Activated CD4-positive, CD25-positive, alpha-beta regulatory T cell treated with anti-CD3 and anti-CD28 coated beads, Interleukin-2, amount 50 U/mL, for 24 hours (primary cell): ENCODE data around the gene HMOX2.

Experiments
- ATAC-seq, 2 donors: fragments of 150-1000 bp; cut with Tn5 transposase; one replicate each; pipeline ENCODE4 v1.10.0; 2021; ENCODE audit warnings: mild to moderate bottlenecking in 1 of 2, moderate library complexity in 1 of 2

HMOX2 gene

DNA sequence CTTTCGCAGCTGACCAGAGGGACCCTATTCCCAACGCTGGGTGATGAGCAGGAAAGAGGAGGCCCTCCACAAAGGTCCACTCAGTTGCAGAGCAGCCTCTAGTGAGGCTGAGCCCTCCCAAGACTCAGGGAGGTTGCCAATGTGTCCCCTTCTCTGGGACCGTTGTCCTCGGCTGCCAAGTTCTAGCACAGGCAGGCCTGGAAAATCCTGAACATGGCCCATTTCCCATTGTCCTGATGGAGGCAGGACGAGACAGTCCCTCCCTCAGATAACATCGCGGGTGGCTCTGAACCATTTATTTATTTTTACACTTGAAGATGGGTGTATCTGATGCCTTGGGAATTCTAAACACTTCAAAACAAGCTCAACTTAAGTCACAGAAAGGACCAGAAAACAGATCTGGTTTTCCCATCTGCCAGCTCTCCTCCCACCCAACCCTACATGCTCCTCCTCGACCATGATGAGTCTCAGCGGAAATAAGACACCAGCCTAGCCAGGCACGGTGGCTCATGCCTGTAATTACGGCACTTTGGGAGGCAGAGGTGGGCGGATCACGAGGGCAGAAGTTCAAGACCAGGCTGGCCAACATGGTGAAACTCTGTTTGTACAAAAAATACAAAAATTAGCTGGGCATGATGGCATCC lies 49.6 kb downstream of the HMOX2 start:
- ATAC-seq: no peak

GRCh38 chr16:4529085-4530060 lies 53.2 kb downstream of the HMOX2 start:
- peak; percentile 89 to 92 for ATAC-seq

DNA sequence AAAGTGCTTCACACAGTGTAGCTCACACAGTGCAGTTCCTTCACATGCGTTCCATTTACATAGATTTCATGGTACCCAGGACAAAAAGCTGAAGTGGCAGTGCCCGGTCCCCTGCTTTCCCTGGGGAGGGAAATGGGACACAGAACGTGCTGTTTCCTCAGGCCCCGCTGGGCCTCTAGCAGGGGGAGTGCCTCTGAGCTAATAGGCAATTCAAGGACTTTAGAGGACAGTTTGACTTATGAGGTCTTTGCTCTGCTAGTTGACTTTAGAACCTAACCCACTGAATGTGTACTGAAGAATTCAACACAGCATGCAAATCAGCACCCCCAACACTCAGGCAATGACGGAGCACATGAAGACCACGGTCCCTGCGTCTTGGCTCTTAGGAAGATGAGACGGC lies 55.6 kb downstream of the HMOX2 start:
- no peak for ATAC-seq

GRCh38 chr16:4532238-4532637 lies 56.0 kb downstream of the HMOX2 start:
- no peak for ATAC-seq

- ATAC-seq: no peak
Observed at GRCh38 chr16:4533490-4533889, 57.3 kb downstream of the HMOX2 start.

GRCh38 chr16:4534151-4534790 lies 58.1 kb downstream of the HMOX2 start:
- no peak for ATAC-seq

DNA sequence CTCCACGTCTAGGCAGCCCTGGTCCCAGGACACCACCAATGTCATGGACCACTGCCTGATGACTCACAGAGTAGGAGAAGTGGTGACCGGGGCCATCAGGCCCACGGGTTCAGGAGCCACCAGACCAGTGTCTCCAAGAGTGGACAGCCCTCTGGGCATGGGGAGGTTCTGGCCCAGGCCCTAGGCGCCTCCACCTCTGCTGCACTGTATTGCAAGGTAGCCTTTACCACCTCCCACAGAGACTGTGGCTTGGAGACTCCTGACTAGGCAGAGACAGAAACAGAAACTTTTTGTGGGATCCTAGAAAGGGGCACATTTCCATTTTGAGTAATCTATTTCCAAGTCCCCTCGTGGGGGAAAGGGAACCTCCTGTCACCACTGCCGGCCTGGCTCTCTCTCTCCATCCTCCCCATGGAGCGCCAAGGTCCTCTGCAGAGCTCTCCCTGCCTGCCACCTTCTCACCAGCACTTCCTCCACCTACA lies 59.5 kb downstream of the HMOX2 start:
- ATAC-seq: peak; percentile 12 to 39

GRCh38 chr16:4536391-4537106 lies 60.4 kb downstream of the HMOX2 start:
- ATAC-seq: no peak

DNA sequence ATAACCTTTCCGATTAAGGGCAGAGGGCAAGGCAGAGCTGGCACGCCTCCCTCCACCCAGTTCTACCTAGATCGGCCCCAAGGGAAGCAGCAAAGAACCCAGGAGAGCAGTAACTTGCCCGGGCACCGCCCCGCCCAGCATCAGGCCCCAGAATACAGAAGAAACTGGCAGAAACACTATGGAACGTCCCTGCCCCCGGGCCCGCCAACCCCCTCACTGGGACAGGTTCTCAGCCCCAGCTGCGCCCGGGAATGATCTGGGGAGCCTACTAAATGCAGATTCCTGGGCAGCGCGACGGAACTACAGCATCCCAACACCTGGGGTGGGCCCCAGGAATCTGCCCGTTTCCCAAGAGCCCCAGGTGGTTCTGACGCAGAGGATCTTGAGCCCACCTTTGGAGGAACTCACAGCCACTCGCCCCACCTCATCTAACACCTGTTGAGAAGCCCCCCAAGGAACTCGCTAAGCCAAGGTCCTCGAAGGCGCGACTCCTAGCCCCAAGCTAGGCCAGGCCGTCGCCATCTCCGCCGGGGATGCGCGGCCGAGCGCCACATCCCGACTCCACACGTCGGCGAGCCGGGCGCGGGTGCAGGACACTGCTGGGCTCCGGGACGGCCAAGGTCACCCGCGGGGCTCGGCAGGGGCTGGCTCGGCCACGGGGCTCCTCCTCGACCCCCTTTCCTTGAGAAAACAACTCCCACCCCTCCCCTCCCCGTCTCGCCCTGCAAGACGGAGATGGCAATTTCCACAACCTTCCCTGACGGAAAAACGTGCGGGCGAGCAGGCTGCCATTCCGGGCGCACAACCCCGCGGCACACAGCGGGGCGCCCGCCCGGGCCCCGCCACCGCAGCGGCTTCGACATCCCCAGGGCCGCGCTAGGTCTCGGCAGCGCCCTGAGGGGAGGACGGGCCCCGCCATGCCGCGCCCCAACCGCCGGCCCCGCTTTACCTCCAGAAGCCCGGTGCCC lies 61.5 kb downstream of the HMOX2 start:
- ATAC-seq: peak; percentile 33 to 49

DNA sequence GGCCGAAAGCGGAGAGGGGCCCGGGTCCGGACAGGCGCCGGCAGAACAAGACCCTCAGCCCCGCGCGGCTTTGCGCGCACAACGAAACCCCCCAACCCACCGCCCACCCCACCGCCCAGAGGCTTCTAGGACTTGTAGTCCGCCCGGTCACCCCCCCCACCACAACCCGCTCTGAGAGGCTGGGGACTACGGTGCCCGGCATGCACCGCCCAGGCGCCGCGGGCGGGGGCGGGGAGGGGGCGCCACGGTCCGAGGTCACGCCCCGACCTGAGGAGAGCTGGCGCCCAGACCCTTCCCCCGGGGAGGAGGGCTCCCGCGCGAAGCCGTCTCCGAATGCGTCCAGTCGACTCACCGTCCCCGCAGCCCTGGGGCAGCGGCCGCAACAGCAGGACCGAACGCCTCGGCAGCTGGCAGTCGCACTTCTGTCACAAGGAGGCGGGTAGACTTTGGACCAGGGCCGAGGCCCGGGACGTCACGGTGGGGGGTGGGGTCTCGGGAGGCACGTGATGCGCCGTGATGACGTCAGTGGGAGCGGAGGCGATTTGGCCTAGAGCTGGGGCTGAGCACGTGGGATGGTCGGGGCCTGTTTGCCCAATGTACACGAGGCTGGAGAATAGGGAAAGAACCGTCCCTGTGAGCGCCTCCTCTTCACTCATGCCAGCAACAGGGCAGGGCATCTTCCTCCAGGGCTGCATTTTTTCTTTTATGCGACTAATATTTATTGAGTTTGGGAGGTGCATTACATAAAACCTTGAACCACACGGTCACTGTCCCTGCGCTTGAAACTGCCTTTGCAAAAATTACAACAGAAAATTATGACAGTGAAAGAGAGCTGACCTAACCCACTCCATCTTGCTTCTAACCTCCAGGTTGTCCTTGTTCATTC lies 62.4 kb downstream of the HMOX2 start, which contains the start of gene CDIP1:
Gene CDIP1, minus strand, starts transcription at position 424 of the 886 bp plus-strand sequence. CDS start 24,643 bp downstream, outside the sequence.
- ATAC-seq: peak; percentile 86 to 88

- ATAC-seq: no peak
Observed at GRCh38 chr16:4539716-4540284, 63.6 kb downstream of the HMOX2 start.

DNA sequence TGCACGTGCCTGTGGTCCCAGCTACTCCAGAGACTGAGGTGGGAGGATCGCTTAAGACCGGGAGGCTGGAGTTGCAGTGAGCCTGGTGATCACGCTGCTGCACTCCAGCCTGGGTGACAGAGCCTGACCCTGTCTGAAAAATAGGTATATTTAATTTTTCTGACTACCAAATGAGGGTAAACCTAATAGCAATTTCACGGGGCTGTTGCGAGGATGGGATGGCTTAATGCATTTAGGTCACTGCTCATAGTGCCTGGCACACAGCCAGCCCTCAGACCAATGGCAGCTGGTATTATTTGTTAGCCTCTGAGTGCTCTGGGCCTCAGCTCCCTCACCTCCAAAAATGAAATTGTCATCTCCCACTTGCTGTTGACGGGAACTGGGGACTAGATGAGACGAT lies 68.3 kb downstream of the HMOX2 start:
- no peak for ATAC-seq

DNA sequence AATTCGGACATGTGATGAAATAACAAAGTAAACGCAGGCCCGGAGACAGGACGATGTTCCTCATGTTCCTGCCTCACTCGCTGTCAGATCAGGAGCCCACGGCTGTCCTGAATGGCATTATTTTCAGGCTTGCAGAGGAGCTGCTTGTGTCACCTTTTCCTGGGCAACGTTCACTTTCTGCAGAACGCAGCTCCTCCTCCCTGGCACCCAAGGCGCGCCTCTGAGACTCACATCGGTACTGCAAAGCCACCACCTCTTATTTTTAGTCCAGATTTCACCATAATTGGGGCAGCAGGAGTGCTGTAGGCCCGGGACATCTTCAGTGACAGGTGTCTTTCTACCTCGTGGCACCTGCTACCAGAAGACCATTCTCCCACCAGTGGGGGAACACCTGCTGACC lies 71.9 kb downstream of the HMOX2 start:
- ATAC-seq: no peak

- ATAC-seq: no peak
Observed at GRCh38 chr16:4550591-4550990, 74.4 kb downstream of the HMOX2 start.

DNA sequence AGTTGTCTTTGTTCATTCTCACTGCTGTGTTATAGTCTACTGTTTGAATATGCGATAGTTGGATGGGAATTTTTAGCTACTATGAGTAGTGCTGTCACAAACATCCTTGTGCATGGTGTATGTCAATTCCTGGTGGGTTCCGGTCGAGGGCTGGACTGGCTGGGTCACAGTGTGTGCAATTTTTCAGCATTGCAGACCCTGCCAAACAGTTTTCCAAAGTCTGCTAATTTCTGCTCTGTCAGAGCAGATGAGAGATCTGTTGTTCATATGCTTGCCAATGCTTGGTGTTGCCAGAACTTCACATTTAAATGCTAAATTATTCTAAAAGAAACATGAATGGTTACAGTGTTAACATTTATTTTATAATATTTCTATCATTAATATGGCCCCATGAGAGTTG lies 76.3 kb downstream of the HMOX2 start:
- no peak for ATAC-seq

GRCh38 chr16:4556112-4556511 lies 79.9 kb downstream of the HMOX2 start, which contains the start of gene C16orf96:
TSS of gene C16orf96 (plus strand) at chr16:4556340. CDS start at chr16:4556490, 150 bp downstream.
- no peak for ATAC-seq

DNA sequence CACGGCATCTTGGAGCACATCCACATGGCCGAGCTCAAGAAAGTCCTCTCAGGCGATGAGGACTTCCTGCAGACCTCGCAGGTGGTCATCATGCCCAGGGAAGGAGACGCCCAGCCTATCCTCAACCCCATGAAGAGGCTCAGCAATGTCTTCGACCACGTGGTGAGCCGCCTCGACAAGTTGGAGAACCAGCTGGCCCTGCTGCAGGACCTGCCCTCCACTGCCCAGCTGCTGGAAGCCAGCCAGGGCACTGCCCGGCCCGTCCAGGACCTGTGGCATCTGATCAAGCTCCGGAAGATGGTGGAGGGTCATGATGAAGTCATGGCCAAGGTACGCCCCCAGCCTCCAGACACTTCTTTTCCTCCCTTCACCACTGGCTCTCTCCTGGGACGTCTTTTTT lies 80.4 kb downstream of the HMOX2 start:
- ATAC-seq: no peak

DNA sequence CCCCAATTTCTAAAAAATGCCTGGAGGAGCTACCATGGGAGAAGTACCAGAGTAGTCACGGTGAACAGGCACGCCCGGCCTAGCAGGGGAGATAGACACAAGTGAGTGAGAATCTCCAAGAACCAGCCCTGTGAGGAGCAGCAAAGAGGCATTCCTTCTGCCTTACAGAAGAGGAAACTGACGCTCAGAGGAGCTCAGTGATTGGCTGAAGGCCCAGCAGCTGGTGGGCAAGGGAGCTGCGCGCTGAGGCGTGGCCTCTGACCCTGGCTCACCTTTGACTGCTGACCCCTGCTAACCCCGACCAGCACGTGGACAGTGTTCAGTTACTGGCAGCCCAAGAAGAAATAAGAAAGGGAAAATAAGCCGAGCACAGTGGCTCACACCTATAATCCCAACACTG lies 81.8 kb downstream of the HMOX2 start:
- no peak for ATAC-seq
